ENCODE measurements around the gene FREM1.

DNA sequence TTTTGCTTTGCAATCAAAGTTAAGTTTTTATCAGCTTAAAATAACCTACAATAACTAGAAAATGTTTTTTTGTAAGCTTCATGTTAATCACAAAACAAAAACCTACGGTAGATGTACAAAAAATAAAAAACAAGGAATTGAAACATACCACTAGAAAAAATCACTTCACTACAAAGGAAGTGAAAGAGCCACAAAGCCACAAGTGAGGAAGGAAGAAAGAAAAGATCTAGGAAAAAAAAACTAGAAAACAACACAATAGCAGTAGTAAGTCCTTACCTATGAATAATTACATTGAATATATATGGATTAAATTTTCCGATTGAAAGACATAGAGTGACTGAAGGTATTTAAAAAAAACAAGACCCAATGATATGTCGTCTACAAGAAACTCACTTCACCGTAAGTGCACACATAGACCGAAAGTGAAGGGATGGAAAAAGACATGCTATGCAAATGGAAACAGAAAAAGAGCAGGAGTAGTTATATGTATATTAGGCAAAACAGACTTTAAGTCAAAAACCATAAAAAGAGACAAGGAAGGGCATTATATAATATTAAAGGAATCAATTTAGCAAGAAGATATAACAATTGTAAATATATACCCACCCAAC, 203.6 kb downstream of the FREM1 start:
- no peak for TF ChIP-seq POLR2A (IDR thresholded peaks at IDR 0.05)
- TF ChIP-seq, protein P1, sequence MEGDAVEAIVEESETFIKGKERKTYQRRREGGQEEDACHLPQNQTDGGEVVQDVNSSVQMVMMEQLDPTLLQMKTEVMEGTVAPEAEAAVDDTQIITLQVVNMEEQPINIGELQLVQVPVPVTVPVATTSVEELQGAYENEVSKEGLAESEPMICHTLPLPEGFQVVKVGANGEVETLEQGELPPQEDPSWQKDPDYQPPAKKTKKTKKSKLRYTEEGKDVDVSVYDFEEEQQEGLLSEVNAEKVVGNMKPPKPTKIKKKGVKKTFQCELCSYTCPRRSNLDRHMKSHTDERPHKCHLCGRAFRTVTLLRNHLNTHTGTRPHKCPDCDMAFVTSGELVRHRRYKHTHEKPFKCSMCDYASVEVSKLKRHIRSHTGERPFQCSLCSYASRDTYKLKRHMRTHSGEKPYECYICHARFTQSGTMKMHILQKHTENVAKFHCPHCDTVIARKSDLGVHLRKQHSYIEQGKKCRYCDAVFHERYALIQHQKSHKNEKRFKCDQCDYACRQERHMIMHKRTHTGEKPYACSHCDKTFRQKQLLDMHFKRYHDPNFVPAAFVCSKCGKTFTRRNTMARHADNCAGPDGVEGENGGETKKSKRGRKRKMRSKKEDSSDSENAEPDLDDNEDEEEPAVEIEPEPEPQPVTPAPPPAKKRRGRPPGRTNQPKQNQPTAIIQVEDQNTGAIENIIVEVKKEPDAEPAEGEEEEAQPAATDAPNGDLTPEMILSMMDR (IDR thresholded peaks at IDR 0.05 in 8 of 11, conservative IDR thresholded peaks at IDR 0.05 in 3 of 11) = no peak
- no peak for TF ChIP-seq POLR2AphosphoS5 (IDR thresholded peaks at IDR 0.05)

Data from spleen (tissue), 7 donors.